GM12878 (cell line): Measurements from ENCODE around the gene TNNT3. TPM values are rescaled to one million over a fixed set of nuclear protein-coding genes. Genes with fewer than 3 reads are reported as not detected.

Experiments
- ATAC-seq: fragments of 200-7000 bp; cut with Tn5 transposase; 3 replicates; pipeline ENCODE4 v1.9.1; 2020; ENCODE audit warnings: mild to moderate bottlenecking, moderate library complexity
- BruUV-seq: library from RNA; stranded (reverse); fragments of 400-500 nt; replicated peaks from 2 replicates; lab custom pipeline; 2021; lab: Mats Ljungman, UMichigan
- CTCF ChIA-PET: fragments of 300-600 bp; sonication (Branson Sonifier 250); formaldehyde crosslinking; extraction: SDS; loops from one replicate; lab custom pipeline; 2021; ENCODE audit warnings: inconsistent platforms; lab: Yijun Ruan, JAX
- POLR2A ChIA-PET: fragments of 350-600 bp; formaldehyde crosslinking; extraction: SDS; loops from one replicate; lab custom pipeline; 2021; ENCODE audit warnings: inconsistent platforms; lab: Charles Lee
- RAD21 ChIA-PET: fragments of 300-600 bp; sonication (Branson Sonifier 250); formaldehyde crosslinking; loops from one replicate; lab custom pipeline; 2023; ENCODE audit warnings: antibody characterized with exemption; ENCODE audit not compliant: unreplicated experiment; lab: Charles Lee
- SMC1A ChIA-PET: fragments of 300-600 bp; sonication (Branson Sonifier 250); formaldehyde crosslinking; loops from one replicate; lab custom pipeline; 2023; ENCODE audit not compliant: unreplicated experiment, uncharacterized antibody; lab: Charles Lee
- DNase-seq: peaks from one replicate; pipeline ENCODE4 v3.0.0-alpha.2; 2011; ENCODE audit warnings: low read depth, low spot score
- FAIRE-seq: peaks from 3 replicates; lab custom pipeline; 2011; peaks lifted over from hg19 to GRCh38; lab: Jason Lieb, UNC
- H2AFZ ChIP-seq: 2 replicates; pipeline ENCODE4 v1.6.0; 2011; ENCODE audit warnings: low read depth, low read length, control low read depth; ENCODE audit not compliant: control insufficient read depth
- H3K27ac ChIP-seq: 2 replicates; pipeline ENCODE4 v1.5.1; 2011; ENCODE audit warnings: control low read depth; ENCODE audit not compliant: control insufficient read depth, insufficient read depth
- H3K27me3 ChIP-seq, 2 experiments: replicated peaks in 1 of 2; 2 replicates each; pipeline versions ENCODE4 v1.6.0 to v1.6.1; 2011; ENCODE audit warnings: low read length in 1 of 2; ENCODE audit not compliant: control insufficient read depth in 2 of 2, insufficient read depth in 2 of 2
- H3K36me3 ChIP-seq, 2 experiments: 2 replicates each; pipeline ENCODE4 v1.5.1; 2011; ENCODE audit warnings: low read length in 1 of 2; ENCODE audit not compliant: control insufficient read depth in 2 of 2, insufficient read depth in 2 of 2
- H3K4me1 ChIP-seq: 2 replicates; pipeline ENCODE4 v1.6.1; 2011; ENCODE audit warnings: mild to moderate bottlenecking, low read length, moderate library complexity, mixed read lengths; ENCODE audit not compliant: control insufficient read depth, insufficient read depth
- H3K4me2 ChIP-seq: 2 replicates; pipeline ENCODE4 v1.6.0; 2011; ENCODE audit warnings: control low read depth; ENCODE audit not compliant: control insufficient read depth, insufficient read depth
- H3K4me3 ChIP-seq: fragments of 200-600 bp; sonication (generic); 2 replicates; pipeline ENCODE4 v1.5.1; 2016
- H3K79me2 ChIP-seq: 2 replicates; pipeline ENCODE4 v1.6.0; 2011; ENCODE audit warnings: low read length; ENCODE audit not compliant: control insufficient read depth, insufficient read depth
- H3K9ac ChIP-seq: 2 replicates; pipeline ENCODE4 v1.8.0; 2011; ENCODE audit warnings: low read length, control low read depth, mixed read lengths; ENCODE audit not compliant: control insufficient read depth, insufficient read depth
- H3K9me3 ChIP-seq: replicated peaks from 3 replicates; pipeline ENCODE4 v1.5.1; 2011; ENCODE audit warnings: mild to moderate bottlenecking, low read length; ENCODE audit not compliant: control insufficient read depth, insufficient read depth
- H4K20me1 ChIP-seq: 2 replicates; pipeline ENCODE4 v1.6.0; 2011; ENCODE audit not compliant: control insufficient read depth, insufficient read depth
- BHLHE40 ChIP-seq, 2 experiments: fragments of 450-650 bp in 1 of 2; IDR thresholded peaks; 2 replicates each; pipeline ENCODE4 v1.6.1; 2011 to 2017; ENCODE audit warnings: low read depth in 2 of 2, borderline replicate concordance in 1 of 2, improper control_type of control experiment in 1 of 2, low read length in 1 of 2, mild to moderate bottlenecking in 1 of 2
- CUX1 ChIP-seq: IDR thresholded peaks from 2 replicates; pipeline ENCODE4 v1.6.1; 2012; ENCODE audit warnings: improper control_type of control experiment, low read depth, low read length; ENCODE audit not compliant: insufficient replicate concordance
- POLR2A ChIP-seq: IDR thresholded peaks from 2 replicates; pipeline ENCODE4 v1.6.1; 2011; ENCODE audit warnings: low read depth, mild to moderate bottlenecking, low read length
- POLR2AphosphoS2 ChIP-seq: IDR thresholded peaks from 2 replicates; pipeline ENCODE4 v1.6.1; 2011; ENCODE audit warnings: low read depth, mild to moderate bottlenecking, low read length, improper control_type of control experiment, moderate library complexity
- WGBS: methylation state at CpG from one replicate; pipeline ENCODE4 v1.1.6; 2016; ENCODE audit warnings: low lambda C conversion rate; ENCODE audit not compliant: insufficient replicate concordance, insufficient coverage; ENCODE audit errors: missing lambda C conversion rate; 5-methylcytosine and 5-hydroxymethylcytosine counted together
- in situ Hi-C: fragments of 300-500 bp; cut with MboI; formaldehyde crosslinking; loops from 9 replicates; pipeline ENCODE4 v1.14.3; 2018; ENCODE audit warnings: mixed read lengths
- intact Hi-C: fragments of 100-400 bp; cut with micrococcal nuclease; formaldehyde crosslinking; loops from one replicate; pipeline ENCODE4 v1.14.2; 2022; ENCODE audit not compliant: unreplicated experiment
- polyA plus RNA-seq, 11 experiments: library from polyadenylated mRNA; depleted of rRNA in 4 of 11; unstranded in 6 of 11; stranded (reverse) in 5 of 11; fragments of >200 nt; fragmentation: Nextera tagmentation in 4 of 11; fragmentation: Illumina TruSeq in 1 of 11; extraction: Ambion mirVana in 4 of 11; extraction: Trizol in 1 of 11; gene quantifications; 1 replicate in 1 of 11; 2 replicates in 10 of 11; pipeline versions ENCODE4 v1.2.1 to v1.2.3, GENCODE V29; 2011 to 2016; ENCODE audit warnings: inconsistent platforms in 2 of 11, missing spikeins in 2 of 11, low read depth in 1 of 11
- total RNA-seq, 4 experiments: library from RNA; depleted of rRNA in 3 of 4; stranded (reverse); fragments of >200 nt in 3 of 4; fragmentation: Illumina TruSeq in 1 of 4; extraction: Trizol in 1 of 4; gene quantifications; 2 replicates each; pipeline versions ENCODE4 v1.2.1 to v1.2.3, GENCODE V29; 2013 to 2021

TNNT3 gene
- total and polyA plus RNA-seq, 10 of the 15 experiments (the other 5 are each of a cell fraction or from before 2014, with no cell fraction given) = 0.40 to 0.50 TPM; not detected in 8

GRCh38 chr11:1890856-1891830, 28.4 kb upstream of the TNNT3 start:
- ChIA-PET CTCF (interaction anchor here (0.7 kb wide), 1 partner anchor 412 kb away, joined by 3 read pairs; no protein-coding TSS in a partner anchor), RAD21 (interaction anchor here (0.6 kb wide), 1 partner anchor 100 kb away, joined by 3 read pairs; no protein-coding TSS in a partner anchor), POLR2A (interaction anchor here (1.0 kb wide), 1 partner anchor 37 kb away, joined by 3 read pairs; no protein-coding TSS in a partner anchor), SMC1A (no interaction called here)
- Histone ChIP-seq H3K27me3 (no peaks in the 10 kb centered on the region), H3K4me2 (no peak overlapping the region), H3K4me3 (no peak overlapping the region), H3K9ac (no peak overlapping the region), H4K20me1 (no peaks in the 10 kb centered on the region), H3K27ac (no peak overlapping the region), H3K79me2 (no peaks in the 10 kb centered on the region), H2AFZ (no peak overlapping the region), H3K4me1 (no peaks in the 10 kb centered on the region), H3K36me3 (peaks cover 12 to 23% of the 10 kb centered on the region in 2 experiments; a peak in 3 of 4 replicates), H3K9me3 (no peaks in the 10 kb centered on the region)
- in situ Hi-C loops = no loop called here
- peak; percentile 52 for ATAC-seq
- 86% methylated on average over 34 of the region's 34 CpGs for WGBS
- 0 out of 2 replicates have a peak, but pooled peaks have one; percentile 23 for TF ChIP-seq POLR2AphosphoS2
- peak; percentile 64 for TF ChIP-seq POLR2A
- TF ChIP-seq BHLHE40 (IDR thresholded peaks at IDR 0.05; ENCODE audit: borderline replicate concordance in 1 of 2, low read depth in 2 of 2, low read length in 1 of 2) = 0 out of 4 replicates have a peak, but pooled peaks of 1 of the 2 experiments have one; percentile 6
- no peak for TF ChIP-seq CUX1
- no peak for FAIRE-seq
- no peak for DNase-seq
- intact Hi-C loops = no loop called here
- BruUV-seq = no TSS peak
